GM23338 (cell line): Measurements from ENCODE around the gene LRRC38. TPM values are rescaled to one million over a fixed set of nuclear protein-coding genes. Genes with fewer than 3 reads are reported as not detected.

ENCODE experiments used
- ATAC-seq: fragments of 200-7000 bp; cut with Tn5 transposase; 3 replicates; pipeline ENCODE4 v1.9.1; 2020
- DNase-seq: peaks from one replicate; pipeline ENCODE4 v3.0.0-alpha.2; 2015; ENCODE audit warnings: low spot score
- H2AFZ ChIP-seq: fragments of 200-600 bp; sonication (generic); 2 replicates; pipeline ENCODE4 v1.8.0; 2016; ENCODE audit warnings: antibody characterized with exemption, mild to moderate bottlenecking, moderate library complexity
- H3F3A ChIP-seq: fragments of 200-600 bp; sonication (generic); replicated peaks from 2 replicates; pipeline ENCODE4 v1.8.0; 2017; ENCODE audit warnings: antibody characterized with exemption, mixed run types, low read depth
- H3K27ac ChIP-seq: fragments of 200-600 bp; sonication (generic); 2 replicates; pipeline ENCODE4 v1.6.1; 2016; ENCODE audit warnings: low read depth
- H3K27me3 ChIP-seq: fragments of 200-600 bp; sonication (generic); 2 replicates; pipeline ENCODE4 v1.8.0; 2016; ENCODE audit warnings: mild to moderate bottlenecking, mixed run types, moderate library complexity; ENCODE audit not compliant: insufficient read depth
- H3K36me3 ChIP-seq: fragments of 200-600 bp; sonication (generic); 2 replicates; pipeline ENCODE4 v1.8.0; 2016; ENCODE audit warnings: mild to moderate bottlenecking; ENCODE audit not compliant: insufficient read depth
- H3K4me1 ChIP-seq: fragments of 200-600 bp; sonication (generic); 2 replicates; pipeline ENCODE4 v1.8.0; 2016; ENCODE audit warnings: mild to moderate bottlenecking, moderate library complexity; ENCODE audit not compliant: insufficient read depth
- H3K4me2 ChIP-seq: fragments of 200-600 bp; sonication (generic); 2 replicates; pipeline ENCODE4 v1.7.1; 2017; ENCODE audit warnings: mixed run types
- H3K4me3 ChIP-seq: fragments of 200-600 bp; sonication (generic); 2 replicates; pipeline ENCODE4 v1.6.1; 2016; ENCODE audit warnings: mixed run types
- H3K79me2 ChIP-seq: fragments of 200-600 bp; sonication (generic); replicated peaks from 2 replicates; pipeline ENCODE4 v1.8.0; 2017; ENCODE audit warnings: mild to moderate bottlenecking; ENCODE audit not compliant: insufficient read depth
- H3K9me2 ChIP-seq: fragments of 200-600 bp; sonication (generic); 2 replicates; pipeline ENCODE4 v1.8.0; 2017; ENCODE audit not compliant: insufficient read depth
- H4K20me1 ChIP-seq: fragments of 200-600 bp; sonication (generic); replicated peaks from 2 replicates; pipeline ENCODE4 v1.8.0; 2017; ENCODE audit warnings: mild to moderate bottlenecking; ENCODE audit not compliant: insufficient read depth
- H3K27ac Mint-ChIP-seq: 2 replicates; pipeline ENCODE4 v1.8.0; 2020; ENCODE audit warnings: inconsistent platforms, mild to moderate bottlenecking, moderate library complexity, mixed read lengths
- H3K27me3 Mint-ChIP-seq: 3 replicates; pipeline ENCODE4 v1.8.0; 2022; ENCODE audit warnings: low read depth, mild to moderate bottlenecking, moderate library complexity, mixed read lengths, inconsistent platforms; ENCODE audit not compliant: insufficient read depth, poor library complexity
- H3K36me3 Mint-ChIP-seq: 3 replicates; pipeline ENCODE4 v1.8.0; 2021; ENCODE audit warnings: low read depth, mild to moderate bottlenecking, inconsistent platforms, moderate library complexity, mixed read lengths
- H3K4me1 Mint-ChIP-seq: 3 replicates; pipeline ENCODE4 v1.8.0; 2020; ENCODE audit warnings: mild to moderate bottlenecking, inconsistent platforms, mixed read lengths
- H3K4me3 Mint-ChIP-seq: 3 replicates; pipeline ENCODE4 v1.8.0; 2021; ENCODE audit warnings: moderate library complexity, mild to moderate bottlenecking, inconsistent platforms, mixed read lengths
- H3K9me3 Mint-ChIP-seq: 3 replicates; pipeline ENCODE4 v1.8.0; 2020; ENCODE audit warnings: moderate library complexity, mild to moderate bottlenecking, inconsistent platforms, mixed read lengths
- CREB1 ChIP-seq: fragments of 250-450 bp; sonication (Bioruptor Pico); IDR thresholded peaks from 2 replicates; pipeline ENCODE4 v1.5.0; 2020; ENCODE audit warnings: low read depth, mild to moderate bottlenecking, moderate library complexity
- CTCF ChIP-seq, 2 experiments: fragments of 200-600 bp in 1 of 2; sonication (generic) in 1 of 2; conservative IDR thresholded peaks; 2 replicates each; pipeline versions ENCODE4 v1.5.1 to v1.6.1; 2016 to 2017; ENCODE audit warnings: antibody characterized with exemption in 2 of 2, low read depth in 2 of 2, mild to moderate bottlenecking in 2 of 2, moderate library complexity in 1 of 2
- EZH2 ChIP-seq: fragments of 200-600 bp; sonication (generic); IDR thresholded peaks from one replicate; pipeline ENCODE4 v1.8.0; 2017; ENCODE audit warnings: antibody characterized with exemption, mild to moderate bottlenecking, low read depth; ENCODE audit not compliant: unreplicated experiment
- EZH2phosphoT487 ChIP-seq: fragments of 200-600 bp; sonication (generic); IDR thresholded peaks from one replicate; pipeline ENCODE4 v1.8.1; 2018; ENCODE audit warnings: antibody characterized with exemption; ENCODE audit not compliant: unreplicated experiment
- NANOG ChIP-seq: IDR thresholded peaks from 2 replicates; pipeline ENCODE4 v1.6.1; 2016; ENCODE audit warnings: antibody characterized with exemption, borderline replicate concordance
- POLR2AphosphoS5 ChIP-seq: IDR thresholded peaks from 2 replicates; pipeline ENCODE4 v1.6.1; 2016; ENCODE audit warnings: antibody characterized with exemption, low read depth
- ZNF114 ChIP-seq: fragments of 250-450 bp; sonication (Bioruptor Pico); IDR thresholded peaks from 2 replicates; pipeline ENCODE4 v1.5.0; 2020; ENCODE audit warnings: mild to moderate bottlenecking, moderate library complexity
- ZNF331 ChIP-seq: fragments of 250-450 bp; sonication (Bioruptor Pico); IDR thresholded peaks from 2 replicates; pipeline ENCODE4 v1.5.0; 2020; ENCODE audit warnings: low read depth, mild to moderate bottlenecking, moderate library complexity
- polyA plus RNA-seq: library from polyadenylated mRNA; unstranded; fragments of >200 nt; fragmentation: Nextera tagmentation; extraction: Ambion mirVana; gene quantifications from 2 replicates; pipeline ENCODE4 v1.2.1, GENCODE V29; 2016
- total RNA-seq: library from RNA; depleted of rRNA; stranded (reverse); fragments of >200 nt; shearing (Covaris generic); gene quantifications from 2 replicates; pipeline ENCODE4 v1.2.3, GENCODE V29; 2014
- TF ChIP-seq, protein P1 (sequence below): IDR thresholded peaks from 2 replicates; pipeline ENCODE4 v1.6.1; 2016; ENCODE audit warnings: antibody characterized with exemption

LRRC38 gene
- total and polyA plus RNA-seq, 2 experiments from 2014 or later = 0.17 TPM; not detected in 1

DNA sequence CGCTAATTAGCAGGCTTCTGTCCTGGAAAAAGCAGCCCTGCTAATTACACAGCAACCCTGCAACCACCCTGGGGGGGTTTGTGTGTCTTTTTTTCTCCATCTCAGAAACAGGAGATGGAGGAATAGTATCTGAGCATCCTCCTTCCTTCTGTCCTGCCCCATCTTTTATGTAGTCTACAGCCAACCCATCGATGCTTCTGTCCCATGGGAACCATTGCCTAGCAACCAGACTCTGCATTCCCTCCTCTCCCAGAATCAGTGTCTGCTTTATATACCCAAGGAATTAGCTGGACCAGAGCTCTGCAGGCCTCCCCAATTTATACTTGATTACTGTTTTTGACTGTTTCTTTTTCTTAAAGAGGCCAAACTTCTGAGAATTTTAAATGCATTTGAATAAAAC, 35.1 kb downstream of the LRRC38 start:
- no peak overlapping the region for H2AFZ ChIP-seq
- H3K4me3 Mint-ChIP-seq = no peak overlapping the region
- no peaks in the 10 kb centered on the region for H3K4me1 Mint-ChIP-seq
- peaks cover 2% of the 10 kb centered on the region for H3K27me3 Mint-ChIP-seq
- H3K4me3 ChIP-seq = no peak overlapping the region
- peaks cover 39% of the 10 kb centered on the region for H3K9me3 Mint-ChIP-seq
- DNase-seq (no peak), ATAC-seq (no peak)
- H3K4me1 ChIP-seq = no peaks in the 10 kb centered on the region
- TF ChIP-seq POLR2AphosphoS5 (no peak), ZNF114 (CRISPR knock-in tag) (no peak), EZH2phosphoT487 (no peak), CREB1 (no peak), NANOG (no peak)
- H3K36me3 ChIP-seq = no peaks in the 10 kb centered on the region
- H3K27ac ChIP-seq = no peak overlapping the region
- no peak overlapping the region for H3K4me2 ChIP-seq
- H3K27me3 ChIP-seq = no peaks in the 10 kb centered on the region
- H3K79me2 ChIP-seq = no peaks in the 10 kb centered on the region
- H3K27ac Mint-ChIP-seq = no peak overlapping the region
- H3F3A ChIP-seq = no peaks in the 10 kb centered on the region
- H3K36me3 Mint-ChIP-seq = no peaks in the 10 kb centered on the region
- H3K9me2 ChIP-seq = no peaks in the 10 kb centered on the region
- no peaks in the 10 kb centered on the region for H4K20me1 ChIP-seq

GRCh38 chr1:13469343-13469742, 44.5 kb downstream of the LRRC38 start:
- Histone ChIP-seq H3K36me3 (no peaks in the 10 kb centered on the region), H3K27me3 (no peaks in the 10 kb centered on the region), H3K4me1 (no peaks in the 10 kb centered on the region), H4K20me1 (no peaks in the 10 kb centered on the region), H3K79me2 (no peaks in the 10 kb centered on the region), H2AFZ (no peak overlapping the region), H3K27ac (no peak overlapping the region), H3K4me2 (no peak overlapping the region), H3F3A (no peaks in the 10 kb centered on the region), H3K4me3 (no peak overlapping the region), H3K9me2 (no peaks in the 10 kb centered on the region)
- no peak overlapping the region for H3K4me3 Mint-ChIP-seq
- no peak overlapping the region for H3K27ac Mint-ChIP-seq
- H3K4me1 Mint-ChIP-seq = no peaks in the 10 kb centered on the region; the same call in 2 of the 3 replicates
- ATAC-seq (peak; percentile 84), DNase-seq (peak; percentile 48)
- TF ChIP-seq CTCF (conservative IDR thresholded peaks at IDR 0.05; ENCODE audit: low read depth in 2 of 2) (peak; percentile 52 to 55), ZNF331 (no peak)
- peaks cover 9% of the 10 kb centered on the region for H3K27me3 Mint-ChIP-seq
- peaks cover 36% of the 10 kb centered on the region for H3K9me3 Mint-ChIP-seq
- H3K36me3 Mint-ChIP-seq = no peaks in the 10 kb centered on the region; the same call in 2 of the 3 replicates

GRCh38 chr1:13465515-13465914, 48.3 kb downstream of the LRRC38 start:
- Histone ChIP-seq H3K9me2 (no peaks in the 10 kb centered on the region), H3K4me1 (no peaks in the 10 kb centered on the region), H3K27ac (no peak overlapping the region), H4K20me1 (no peaks in the 10 kb centered on the region), H3K36me3 (no peaks in the 10 kb centered on the region), H3K27me3 (no peaks in the 10 kb centered on the region), H3K79me2 (no peaks in the 10 kb centered on the region), H3K4me3 (no peak overlapping the region), H3K4me2 (no peak overlapping the region), H3F3A (no peaks in the 10 kb centered on the region), H2AFZ (no peak overlapping the region)
- DNase-seq (no peak), ATAC-seq (no peak)
- TF ChIP-seq, protein P1, sequence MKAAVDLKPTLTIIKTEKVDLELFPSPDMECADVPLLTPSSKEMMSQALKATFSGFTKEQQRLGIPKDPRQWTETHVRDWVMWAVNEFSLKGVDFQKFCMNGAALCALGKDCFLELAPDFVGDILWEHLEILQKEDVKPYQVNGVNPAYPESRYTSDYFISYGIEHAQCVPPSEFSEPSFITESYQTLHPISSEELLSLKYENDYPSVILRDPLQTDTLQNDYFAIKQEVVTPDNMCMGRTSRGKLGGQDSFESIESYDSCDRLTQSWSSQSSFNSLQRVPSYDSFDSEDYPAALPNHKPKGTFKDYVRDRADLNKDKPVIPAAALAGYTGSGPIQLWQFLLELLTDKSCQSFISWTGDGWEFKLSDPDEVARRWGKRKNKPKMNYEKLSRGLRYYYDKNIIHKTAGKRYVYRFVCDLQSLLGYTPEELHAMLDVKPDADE = no peak
- TF ChIP-seq CREB1 = no peak
- no peak for TF ChIP-seq NANOG
- no peak for TF ChIP-seq ZNF331
- TF ChIP-seq EZH2 = no peak
- Mint-ChIP-seq H3K4me1 (no peaks in the 10 kb centered on the region; the same call in 2 of the 3 replicates), H3K9me3 (peaks cover 56% of the 10 kb centered on the region), H3K27me3 (peaks cover 9% of the 10 kb centered on the region), H3K4me3 (no peak overlapping the region), H3K27ac (no peak overlapping the region), H3K36me3 (no peaks in the 10 kb centered on the region; the same call in 2 of the 3 replicates)
